SK-N-SH (cell line): Measurements from ENCODE around the gene PLCH1.

Experiments
- NRF1 ChIP-seq: IDR thresholded peaks from 2 replicates; pipeline ENCODE4 v1.6.1; 2012; ENCODE audit warnings: low read depth, mild to moderate bottlenecking, low read length
- SIN3A ChIP-seq: IDR thresholded peaks from 2 replicates; pipeline ENCODE4 v1.6.1; 2012; ENCODE audit warnings: low read depth, mild to moderate bottlenecking, low read length, moderate library complexity, borderline replicate concordance

DNA sequence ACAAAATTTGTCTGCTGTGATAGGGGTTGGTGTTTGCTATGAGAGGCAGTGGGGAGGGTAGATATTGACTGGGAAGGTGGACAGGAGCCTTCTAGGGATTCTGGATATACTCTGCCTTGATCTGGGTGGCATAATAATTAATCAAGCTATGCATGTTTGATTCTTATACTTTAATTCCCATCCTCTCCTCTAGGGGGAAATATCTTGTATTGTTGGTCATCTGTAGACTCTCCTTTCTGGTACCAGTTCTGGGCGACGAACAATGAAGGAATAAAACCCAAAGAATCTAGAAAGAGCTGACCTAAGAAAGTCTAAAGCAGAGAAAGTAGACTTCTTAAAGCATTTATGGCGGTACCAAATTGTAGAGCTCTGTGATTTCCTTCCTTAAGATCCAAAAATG, 253.2 kb downstream of the PLCH1 start:
- TF ChIP-seq NRF1, result no peak
- no peak for TF ChIP-seq SIN3A
